ENCODE results near the gene PARD3.

The PARD3 gene

DNA sequence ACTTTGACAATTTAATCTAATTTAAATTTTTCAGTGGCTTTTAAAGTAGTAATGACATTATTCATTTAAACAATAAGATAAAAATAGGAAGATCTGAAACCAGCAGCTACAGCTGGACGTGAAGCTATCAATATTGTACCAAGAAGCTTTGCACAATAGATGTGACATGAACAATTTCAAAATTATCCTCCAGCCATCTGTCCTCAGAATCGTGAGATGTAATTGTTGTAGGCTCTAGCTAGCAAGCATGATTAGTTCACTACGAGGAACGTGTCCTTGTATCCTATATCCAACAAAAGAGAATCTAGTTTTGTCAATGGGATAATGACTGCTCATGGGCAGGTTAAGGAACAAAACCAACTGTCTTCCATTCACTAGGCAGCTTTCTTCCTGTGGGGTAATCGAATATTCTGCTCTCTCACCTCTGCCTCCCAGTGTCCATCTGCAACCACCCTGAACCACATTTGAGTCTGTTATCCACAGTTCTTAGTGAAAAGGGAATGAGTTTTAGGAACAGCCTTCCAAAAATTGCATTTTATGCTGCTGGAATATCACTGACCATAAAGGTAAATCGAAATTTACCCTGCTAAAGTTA, 247.3 kb downstream of the PARD3 start:
- no peak for DNase-seq

DNA sequence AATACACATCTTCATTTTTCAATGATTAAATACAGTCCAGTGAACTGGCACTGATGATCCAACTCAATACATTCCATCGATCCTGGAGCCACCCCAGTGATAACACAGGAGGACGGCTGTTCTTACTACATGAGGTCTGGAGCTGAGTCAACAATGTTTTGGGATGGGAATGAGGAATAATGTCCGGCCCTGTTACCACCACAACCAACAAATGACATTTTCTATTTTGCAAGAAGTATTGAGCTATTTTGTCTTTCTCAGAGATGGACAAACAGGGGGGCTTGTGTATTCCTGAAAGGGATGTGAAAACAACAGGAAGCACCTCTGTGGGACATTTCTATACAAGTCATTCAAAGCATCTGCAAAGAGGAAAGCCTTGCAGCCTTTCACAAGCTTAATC, 249.2 kb downstream of the PARD3 start:
- DNase-seq: no peak

DNA sequence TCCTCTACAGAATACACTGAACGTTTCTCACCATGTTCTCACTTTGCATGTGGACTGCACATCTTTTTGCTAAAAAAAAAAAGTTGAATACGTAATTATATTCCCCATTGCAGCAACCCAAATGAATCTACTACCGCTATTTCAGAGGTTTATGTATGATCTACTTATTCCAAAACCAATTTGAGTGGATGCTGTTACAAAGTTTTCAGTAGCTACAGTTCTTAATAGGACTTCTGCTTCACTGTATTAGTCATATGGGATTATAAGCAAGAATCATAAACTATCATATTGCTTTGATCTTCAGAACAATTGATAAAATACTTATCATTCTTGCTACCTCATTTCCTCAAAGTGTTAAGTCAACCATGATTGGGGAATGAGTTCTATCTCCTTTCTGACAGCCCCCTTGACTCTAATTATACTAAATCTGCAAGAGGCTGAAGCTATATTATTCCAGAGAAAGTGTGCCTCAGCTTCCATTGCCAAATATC, 257.0 kb downstream of the PARD3 start:
- no peak for DNase-seq

DNA sequence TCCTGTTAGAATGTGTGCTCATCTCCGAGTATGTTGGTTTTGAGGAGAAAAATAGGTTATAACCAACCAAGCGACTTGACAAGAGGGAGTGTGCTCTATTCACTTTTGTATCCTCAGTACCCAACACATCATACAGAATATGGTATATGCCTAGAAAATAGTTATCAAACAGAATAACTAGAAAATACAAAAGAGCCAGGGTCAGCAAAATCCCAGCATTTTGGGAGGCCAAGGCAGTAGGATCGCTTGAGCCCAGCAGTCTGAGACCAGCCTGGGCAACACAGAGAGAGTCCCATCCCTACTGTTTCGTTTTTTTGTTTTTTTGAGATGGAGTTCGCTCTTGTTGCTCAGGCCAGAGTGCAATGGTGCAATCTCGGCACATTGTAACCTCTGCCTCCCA, 257.9 kb downstream of the PARD3 start:
- no peak for DNase-seq

DNA sequence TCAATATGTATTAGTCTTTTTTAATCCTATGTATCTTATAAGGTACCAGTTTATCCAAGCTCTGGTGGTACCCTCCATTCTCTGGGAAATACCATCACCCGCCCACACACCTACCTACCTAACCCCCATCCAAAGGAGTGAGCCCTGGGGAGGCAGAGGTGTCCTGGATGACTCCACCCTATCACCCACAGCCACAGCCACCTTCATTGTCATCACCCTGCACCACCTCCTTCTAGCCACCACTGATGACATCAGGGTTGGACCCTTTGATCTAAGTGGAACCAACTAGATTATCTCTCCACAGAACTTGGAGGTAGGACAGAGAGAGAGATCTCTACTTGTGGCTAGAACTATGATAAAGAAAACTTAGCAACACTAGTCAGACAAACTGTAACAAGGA, 259.4 kb downstream of the PARD3 start:
- DNase-seq: no peak

DNA sequence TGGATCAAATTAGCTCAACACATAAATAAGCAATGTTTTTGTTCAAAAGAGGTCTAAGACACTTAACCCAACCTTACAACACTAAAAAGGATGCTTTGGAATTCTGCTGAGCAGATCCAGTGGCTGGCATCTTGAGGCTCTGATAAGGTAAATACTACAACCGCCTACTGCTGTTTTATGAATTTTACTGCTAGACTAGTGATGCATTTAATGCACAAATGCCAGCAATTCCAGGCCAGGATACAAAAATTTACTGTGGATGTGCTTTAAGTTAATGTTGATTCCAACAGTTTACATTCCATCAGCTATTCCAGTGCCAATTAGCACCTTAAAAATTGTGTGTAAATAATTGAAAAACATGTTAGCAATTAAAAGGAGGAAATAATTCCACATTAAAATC, 261.3 kb downstream of the PARD3 start:
- DNase-seq: no peak

DNA sequence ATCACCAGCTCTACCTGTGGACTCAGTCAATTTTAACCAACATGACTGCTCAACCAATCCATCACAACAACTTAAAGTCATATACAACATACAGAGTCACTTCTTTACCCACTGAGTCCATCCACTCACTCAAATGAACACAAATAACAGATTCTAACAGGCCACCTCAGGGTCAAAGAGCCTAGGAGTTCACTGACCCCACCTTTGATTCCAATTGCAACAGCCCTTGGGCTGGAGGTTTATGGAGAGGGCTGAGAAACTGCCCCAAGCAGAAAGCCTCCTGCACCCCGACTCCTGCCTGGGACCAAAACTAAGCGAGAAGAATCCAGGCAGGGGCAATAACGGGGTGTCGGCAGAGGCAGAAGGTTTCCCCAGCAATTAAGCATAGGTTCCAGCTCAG, 263.8 kb downstream of the PARD3 start:
- no peak for DNase-seq

DNA sequence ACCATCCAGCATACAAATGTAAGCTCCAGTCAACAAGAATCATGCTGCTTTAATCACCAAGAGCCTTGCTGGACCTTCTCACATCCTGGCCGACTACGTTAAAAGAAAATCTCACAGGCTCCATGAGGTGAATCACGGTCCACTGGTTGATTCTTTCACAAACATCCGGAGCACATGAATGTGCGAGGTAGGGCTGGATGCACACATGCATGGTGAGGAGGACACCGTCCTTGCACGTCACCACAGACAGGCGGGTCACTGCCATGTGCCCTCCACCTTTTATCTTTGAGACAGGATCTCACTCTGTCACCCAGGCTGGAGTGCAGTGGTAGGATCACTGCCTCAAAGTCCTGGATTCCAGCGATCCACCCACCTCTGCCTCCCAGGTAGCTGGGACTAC, 265.1 kb downstream of the PARD3 start:
- no peak for DNase-seq

DNA sequence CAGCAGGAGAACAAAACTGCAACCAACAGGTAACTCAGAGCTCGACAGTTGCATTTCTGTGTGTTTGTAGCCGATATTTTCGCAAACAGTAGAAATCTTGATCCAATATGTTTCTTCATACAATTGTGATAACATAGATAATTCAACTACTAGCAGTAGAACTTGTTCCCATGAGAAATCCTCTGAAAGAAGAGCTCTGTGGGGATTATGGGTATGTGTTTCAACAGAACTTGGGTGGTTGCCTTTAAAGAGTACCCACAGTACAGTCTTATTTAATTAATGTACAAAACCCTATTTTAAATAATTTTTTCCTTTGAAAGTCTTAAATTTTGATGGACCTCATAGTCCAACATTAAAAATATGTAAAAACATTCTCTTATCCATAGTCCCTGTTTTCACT, 266.1 kb downstream of the PARD3 start:
- no peak for DNase-seq

DNA sequence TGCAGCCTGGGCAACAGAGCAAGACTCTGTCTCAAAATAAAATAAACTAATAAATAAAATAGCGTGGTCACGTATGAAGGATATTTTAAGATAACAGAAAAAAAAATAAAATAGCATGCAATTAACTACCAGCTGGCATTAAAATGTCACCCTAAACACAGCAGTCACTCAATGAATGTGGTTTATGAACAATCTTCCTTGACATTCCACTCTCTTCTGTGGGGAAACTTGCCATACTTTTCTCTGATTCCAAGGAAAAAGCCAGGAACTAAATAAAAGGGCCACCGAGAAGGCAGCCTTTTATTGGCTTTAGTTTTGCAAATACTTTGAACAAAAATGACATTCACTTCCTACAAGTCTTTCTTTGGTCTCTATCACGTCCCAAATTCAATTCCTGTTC, 266.6 kb downstream of the PARD3 start:
- no peak for DNase-seq

DNA sequence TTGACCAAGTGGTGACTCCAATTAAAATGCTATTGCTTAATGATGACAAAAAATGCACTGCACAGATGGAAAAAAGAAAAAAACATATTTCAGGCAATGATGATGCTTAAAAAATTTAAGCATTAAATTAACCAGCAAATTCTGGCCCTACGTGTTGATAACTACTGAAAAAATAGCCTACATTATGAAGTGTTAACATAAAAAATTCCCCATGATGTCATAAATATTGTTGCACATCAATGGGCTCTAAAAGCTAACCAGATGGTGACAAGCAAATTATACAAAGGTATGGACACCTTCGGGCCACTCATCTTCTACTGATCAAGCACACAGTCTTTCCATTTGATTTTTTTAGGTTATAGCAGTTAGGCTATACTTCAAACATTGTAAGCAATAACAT, 267.4 kb downstream of the PARD3 start:
- no peak for DNase-seq

DNA sequence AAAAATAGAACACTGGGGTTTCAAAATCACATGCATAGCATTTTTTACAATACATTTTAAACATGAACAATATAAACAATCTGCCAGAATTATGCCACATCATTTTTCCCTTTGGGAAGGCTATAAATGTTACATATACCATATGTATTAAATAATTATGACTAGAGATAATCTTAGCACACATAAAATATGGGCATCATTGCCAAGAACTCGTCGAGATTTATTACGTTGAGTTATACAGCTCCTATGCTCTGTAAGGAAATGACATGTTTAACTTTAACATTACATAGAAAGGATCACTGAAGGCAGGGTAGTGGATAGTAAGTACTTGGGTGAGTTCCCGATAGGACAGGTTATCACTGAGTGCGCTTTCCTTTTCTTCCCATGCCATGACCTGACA, 267.8 kb downstream of the PARD3 start:
- DNase-seq: no peak

DNA sequence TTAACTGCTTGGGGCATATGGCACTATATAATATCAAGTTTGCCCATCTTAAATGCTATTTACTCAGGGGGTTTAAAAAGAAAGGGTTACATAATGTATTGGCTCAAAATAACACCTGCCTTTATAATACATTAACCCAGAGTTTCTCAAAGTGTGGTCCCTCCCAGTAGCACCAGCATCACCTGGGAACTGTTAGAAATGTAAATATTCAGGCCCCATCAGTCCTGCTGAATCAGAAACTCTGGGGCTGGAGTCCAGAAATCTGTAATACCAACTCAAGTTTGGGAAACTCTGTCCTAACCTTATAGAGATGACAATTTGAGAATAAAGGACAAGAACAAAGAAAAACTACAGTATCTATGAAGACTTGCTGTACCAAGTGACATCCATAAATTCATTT, 270.7 kb downstream of the PARD3 start:
- DNase-seq: no peak

DNA sequence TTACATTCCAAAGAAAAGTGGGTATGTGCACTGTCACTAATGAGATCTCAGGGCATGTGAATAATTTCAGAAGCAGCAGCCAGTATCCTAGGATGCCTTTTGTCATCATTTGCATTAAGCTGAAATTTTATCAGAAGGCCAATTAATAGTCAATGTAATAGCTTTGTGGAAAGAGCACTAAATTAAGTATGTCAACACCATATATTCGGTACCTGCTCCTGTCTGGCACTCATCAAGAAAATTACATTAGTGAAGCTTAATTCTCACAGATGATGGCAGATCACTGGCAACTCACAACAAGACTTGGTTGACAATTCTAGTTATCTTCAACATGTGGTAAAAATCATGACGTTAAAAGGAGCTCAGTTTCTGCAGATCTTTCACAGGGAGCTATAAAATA, 271.4 kb downstream of the PARD3 start:
- DNase-seq: no peak

DNA sequence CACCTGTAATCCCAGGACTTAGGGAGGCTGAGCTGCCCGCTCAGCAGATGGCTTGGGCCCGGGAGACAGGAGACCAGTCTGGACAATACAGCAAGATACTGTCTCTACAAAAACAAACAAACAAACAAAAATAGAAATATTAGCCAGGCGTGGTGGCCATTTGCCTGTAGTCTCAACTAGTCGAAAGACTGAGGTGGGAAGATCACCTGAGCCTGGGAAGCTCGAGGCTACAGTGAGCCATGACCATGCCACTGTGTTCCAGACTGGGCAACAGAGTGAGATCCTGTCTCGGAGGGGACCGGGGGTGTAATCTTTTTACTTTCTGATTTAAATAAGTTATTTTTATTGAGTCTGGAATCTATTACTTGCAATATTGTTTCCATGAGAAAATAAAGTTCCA, 274.6 kb downstream of the PARD3 start:
- no peak for DNase-seq

DNA sequence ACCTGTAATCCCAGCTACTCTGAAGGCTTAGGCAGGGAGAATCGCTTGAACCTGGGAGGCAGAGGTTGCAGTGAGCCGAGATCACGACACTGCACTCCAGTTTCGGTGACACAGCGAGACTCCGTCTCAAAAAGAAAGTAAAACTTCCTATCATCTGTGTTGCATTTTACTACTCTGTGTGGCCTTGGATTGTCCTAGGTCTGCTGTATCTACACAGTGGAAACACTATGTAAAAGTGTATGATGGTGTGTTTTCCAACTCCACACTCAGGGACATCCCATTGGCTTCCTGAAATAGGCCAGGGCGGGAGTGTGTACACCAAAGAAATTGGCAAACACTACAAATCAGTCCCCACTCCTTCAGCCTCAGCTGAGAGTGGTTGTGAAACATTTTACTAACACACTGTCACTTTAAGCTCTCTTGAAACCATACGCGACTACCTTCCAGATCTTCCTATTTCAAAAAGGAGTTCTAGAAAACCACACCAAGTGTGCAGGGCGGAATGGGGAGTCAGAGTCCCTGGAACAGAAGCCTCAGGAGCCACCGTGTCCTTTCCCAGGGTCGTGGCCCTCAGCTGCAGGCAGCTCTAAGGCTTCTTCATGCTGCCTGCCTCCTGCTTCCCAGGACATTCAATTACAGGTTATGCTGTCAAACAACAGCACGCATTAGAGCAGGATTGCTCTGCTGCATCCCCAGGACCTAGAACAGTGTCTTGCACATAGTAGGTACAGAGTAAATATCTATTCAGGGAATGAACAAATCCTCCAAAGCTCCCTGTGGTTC, 275.4 kb downstream of the PARD3 start:
- no peak for DNase-seq

DNA sequence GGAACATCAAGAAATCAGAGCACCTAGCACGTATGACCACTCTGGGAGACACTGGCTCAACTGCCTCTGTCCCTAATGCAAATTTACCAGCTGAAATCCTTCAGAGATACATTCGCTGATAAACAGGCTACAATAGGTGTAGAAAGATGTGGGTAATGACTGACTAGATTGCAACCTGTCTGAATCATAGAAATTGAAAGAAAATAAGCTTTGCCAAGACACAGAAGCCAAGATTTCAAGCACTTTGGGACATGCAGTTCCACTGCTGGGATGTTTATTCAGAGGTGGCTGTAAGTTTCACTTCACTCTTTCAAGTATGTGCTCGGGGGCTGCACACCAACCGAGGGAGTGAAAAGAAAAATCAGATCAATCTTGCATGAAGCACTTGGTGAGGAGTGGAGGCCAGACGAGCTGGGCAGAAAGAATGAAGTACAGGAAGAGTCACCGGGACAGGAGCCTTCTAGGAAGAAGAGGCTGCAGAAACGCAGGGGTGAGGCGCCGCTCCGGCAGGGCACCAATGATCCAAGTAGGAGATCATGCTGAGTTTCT, 276.7 kb downstream of the PARD3 start:
- DNase-seq: no peak

DNA sequence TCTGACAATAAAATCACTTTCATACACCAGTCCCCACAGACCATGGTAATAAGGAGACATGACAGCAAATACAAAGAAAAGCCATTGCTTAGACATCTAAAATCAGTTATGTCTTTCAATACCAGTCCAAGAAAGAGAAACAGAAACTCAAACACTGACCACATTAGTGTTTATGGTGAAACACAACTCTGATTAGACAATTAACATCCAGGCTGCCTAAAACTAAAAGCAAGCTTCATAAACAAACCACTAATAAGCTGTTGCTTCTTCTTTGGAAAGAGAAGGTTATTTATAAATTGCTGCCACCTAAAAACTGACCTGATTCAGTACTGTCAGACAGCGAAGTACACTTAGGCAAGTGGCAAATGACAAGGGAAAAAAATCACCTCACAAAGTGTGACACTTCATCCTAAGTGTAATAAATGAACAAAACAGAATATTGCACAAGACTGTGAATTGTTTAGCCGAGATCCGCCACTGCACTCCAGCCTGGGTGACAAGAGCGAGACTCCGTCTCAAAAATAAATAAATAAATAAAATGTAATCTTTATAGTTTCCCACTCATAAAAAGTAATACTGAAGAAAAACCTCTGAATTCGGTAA, 277.4 kb downstream of the PARD3 start:
- DNase-seq: no peak

DNA sequence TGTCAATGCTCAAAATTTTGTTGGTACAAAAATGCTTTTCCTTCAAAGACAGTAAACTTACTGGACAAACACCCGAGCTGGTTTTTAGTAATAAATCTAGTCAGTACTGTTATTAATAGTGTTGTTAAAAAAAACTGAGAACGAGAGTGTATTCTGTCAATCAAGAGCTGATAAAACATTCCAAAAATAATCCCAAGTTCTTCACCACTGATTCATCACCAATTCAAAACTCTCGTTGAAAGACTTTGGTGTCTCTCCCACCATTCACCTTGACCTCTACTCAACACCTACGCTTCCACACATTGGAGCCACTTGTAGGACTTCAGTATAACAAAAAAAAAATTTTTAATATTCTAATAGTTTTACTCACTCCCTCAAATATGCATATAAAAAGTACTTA, 279.2 kb downstream of the PARD3 start:
- no peak for DNase-seq

DNA sequence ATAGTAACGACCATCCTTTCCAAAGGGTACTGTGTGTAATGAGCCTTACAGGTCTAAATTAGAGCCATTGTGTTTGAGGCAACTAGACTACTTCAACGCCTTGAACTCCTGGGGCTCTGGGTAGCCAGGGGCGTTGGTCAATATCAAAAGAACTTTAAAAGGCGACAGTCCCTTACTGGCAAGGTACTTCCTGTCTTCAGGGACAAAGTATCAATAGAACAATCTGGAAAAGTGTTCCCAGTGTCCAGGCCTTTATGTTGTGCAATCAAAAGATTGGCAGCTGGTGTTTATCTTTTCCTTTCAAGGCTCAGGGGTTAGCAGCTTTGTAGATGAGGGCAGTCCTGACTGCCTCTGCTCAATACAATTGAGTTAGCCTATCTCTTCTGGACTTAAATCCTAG, 284.3 kb downstream of the PARD3 start:
- DNase-seq: no peak

DNA sequence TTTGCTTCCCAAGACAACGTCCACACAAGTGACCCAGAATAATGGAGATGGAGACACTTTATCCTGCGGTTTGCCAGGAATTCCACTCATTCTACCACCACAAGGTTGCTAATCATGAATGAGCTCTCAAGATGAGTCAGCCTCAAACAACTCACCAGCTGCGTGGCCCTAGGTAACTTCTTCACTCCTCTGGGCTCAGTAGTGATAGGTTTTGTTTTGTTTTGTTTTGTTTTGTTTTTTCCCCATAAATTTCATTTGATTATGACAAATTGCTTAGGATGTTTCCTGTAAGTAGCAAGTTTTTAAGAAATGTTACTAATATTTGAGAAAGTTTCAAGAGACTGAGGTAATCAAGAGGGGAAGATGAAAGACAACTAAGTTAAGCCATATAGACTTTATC, 286.8 kb downstream of the PARD3 start:
- no peak for DNase-seq

DNA sequence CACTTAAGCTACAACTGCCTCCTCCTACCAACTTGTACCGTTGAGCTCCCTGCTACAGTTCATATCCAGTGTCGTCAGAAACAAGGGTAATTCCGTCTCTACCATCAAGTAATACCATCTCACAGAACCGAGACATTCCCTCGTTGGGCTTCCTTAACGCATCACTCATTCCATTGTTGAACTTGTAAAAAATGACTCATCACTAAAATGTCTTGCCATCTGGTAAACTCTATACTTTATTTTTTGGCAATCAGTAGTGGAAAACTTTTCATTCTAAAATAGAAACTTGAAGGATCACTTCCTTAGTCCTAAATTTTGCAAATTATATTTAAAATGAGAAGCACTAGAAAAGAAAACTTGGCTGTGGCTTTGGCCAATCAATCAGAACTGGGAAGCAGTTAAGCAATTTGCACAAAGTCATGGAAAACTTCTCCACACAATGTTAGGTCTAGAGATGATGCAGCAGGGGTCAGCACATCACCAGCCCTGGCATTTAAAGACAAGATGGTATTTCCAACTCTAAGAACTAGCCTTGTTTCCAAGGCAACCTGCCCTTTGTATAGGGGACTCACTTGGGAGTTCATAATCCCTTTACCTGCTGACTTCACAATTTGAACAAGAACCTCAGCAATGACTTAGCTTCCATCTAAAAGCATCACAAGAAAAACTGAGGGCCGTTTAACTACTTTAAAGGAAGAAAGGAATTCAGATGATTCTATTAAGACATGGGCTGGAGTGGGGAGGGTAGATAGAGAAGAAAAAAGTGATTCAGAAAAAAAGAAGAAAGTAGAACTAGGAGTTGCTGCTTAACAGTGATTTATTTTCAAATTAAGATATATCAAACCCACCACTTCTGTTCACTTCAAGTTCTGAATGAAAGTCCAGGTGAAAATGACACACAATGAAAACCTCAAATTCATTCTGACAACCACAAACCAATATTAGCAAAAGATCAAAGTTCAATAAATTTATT, 288.1 kb downstream of the PARD3 start:
- no peak for DNase-seq

DNA sequence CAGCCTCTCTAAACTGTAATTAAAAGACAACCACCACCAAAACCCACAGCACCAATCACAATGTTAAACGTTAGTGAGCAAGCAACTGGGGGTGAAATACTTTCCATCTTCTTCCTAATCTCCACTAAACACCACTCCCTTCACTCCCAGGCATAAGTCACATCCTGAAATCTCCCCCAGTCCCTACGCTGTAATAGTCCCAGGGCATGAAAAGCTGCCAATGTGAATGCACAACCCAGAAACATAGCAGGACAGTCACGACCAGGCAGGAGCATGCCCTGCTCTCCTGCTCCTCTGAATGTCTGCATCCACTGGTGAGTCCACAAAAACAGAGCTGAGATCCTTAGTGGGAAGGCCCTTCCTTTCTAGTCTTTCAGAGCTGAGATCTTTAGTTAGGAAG, 288.9 kb downstream of the PARD3 start:
- no peak for DNase-seq
